ENCODE data around the gene LILRB2. TPM values are rescaled to one million over a fixed set of nuclear protein-coding genes. Genes with fewer than 3 reads are reported as not detected.

The LILRB2 gene
- total RNA-seq, 1 experiment from 2014 or later: not detected

DNA sequence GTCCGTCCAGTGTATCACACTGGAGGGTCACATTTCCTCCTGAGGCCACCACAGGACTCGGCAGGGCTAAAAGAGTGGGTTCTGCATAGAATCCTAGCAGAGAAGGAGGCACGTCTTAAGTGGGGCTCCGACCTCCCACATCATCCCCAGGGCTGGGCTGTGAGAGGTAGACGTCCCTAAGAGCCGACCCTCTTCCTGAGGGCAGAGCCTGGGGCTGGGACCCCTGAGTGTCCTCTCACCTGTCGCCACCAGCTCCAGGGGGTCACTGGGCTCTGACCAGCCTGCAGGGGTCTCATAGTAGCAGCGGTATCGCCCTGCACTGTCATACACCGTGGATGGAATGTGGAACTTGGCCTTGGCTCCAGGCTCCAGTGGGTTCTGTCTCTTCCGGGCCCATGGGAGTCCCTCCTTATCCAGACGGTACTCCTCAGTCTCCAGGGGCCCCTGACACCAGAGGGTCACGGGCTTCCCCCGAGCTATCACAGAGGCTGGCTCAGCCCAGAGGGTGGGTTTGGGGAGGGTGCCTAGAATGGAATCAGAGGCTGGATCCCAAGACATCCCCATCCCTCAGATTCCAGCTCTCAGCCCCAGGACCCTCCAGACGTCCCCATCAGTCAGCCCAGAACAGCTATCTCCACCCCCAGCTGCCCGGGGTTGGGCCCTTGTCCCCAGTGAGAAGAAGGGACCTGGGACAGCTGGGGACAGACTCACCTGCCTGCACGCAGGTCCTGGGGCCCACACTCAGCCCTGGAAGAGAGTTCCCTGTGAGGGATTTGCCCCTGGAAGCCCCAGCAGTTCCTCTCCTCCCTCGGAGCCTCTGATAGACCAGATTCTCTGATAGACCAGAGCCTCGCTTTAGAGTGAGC is 24.4 kb downstream of the LILRB2 start:
- ChIA-PET CTCF (no interaction called here), POLR2A (ENCODE audit: unreplicated experiment) (no interaction called here)
- no peak overlapping the region for H2AFZ ChIP-seq
- H3K9me2 ChIP-seq (ENCODE audit: insufficient read depth): no peaks in the 10 kb centered on the region
- no peak overlapping the region for H3K4me2 ChIP-seq
- no peaks in the 10 kb centered on the region for H3F3A ChIP-seq (ENCODE audit: insufficient read depth, low read depth)
- no peak for DNase-seq
- H3K9me3 ChIP-seq (ENCODE audit: insufficient read depth, low read depth): no peaks in the 10 kb centered on the region
- H4K20me1 ChIP-seq (ENCODE audit: insufficient read depth): no peaks in the 10 kb centered on the region
- H3K79me2 ChIP-seq (ENCODE audit: low read depth): no peaks in the 10 kb centered on the region
- intact Hi-C loops (cut with micrococcal nuclease; ENCODE audit: unreplicated experiment): no loop called here
- H3K27me3 ChIP-seq (ENCODE audit: insufficient read depth, low read depth): peaks cover 95% of the 10 kb centered on the region
- no peaks in the 10 kb centered on the region for H3K4me1 ChIP-seq (replicated peaks; ENCODE audit: insufficient read depth)
- no peak overlapping the region for H3K4me3 ChIP-seq
- TF ChIP-seq EZH2 (IDR thresholded peaks at IDR 0.05; ENCODE audit: low read depth): no peak
- TF ChIP-seq, protein P1, sequence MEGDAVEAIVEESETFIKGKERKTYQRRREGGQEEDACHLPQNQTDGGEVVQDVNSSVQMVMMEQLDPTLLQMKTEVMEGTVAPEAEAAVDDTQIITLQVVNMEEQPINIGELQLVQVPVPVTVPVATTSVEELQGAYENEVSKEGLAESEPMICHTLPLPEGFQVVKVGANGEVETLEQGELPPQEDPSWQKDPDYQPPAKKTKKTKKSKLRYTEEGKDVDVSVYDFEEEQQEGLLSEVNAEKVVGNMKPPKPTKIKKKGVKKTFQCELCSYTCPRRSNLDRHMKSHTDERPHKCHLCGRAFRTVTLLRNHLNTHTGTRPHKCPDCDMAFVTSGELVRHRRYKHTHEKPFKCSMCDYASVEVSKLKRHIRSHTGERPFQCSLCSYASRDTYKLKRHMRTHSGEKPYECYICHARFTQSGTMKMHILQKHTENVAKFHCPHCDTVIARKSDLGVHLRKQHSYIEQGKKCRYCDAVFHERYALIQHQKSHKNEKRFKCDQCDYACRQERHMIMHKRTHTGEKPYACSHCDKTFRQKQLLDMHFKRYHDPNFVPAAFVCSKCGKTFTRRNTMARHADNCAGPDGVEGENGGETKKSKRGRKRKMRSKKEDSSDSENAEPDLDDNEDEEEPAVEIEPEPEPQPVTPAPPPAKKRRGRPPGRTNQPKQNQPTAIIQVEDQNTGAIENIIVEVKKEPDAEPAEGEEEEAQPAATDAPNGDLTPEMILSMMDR (conservative IDR thresholded peaks at IDR 0.05): no peak
- no peaks in the 10 kb centered on the region for H3K36me3 ChIP-seq (ENCODE audit: low read depth)
- BruUV-seq (replicated peaks): no TSS peak
- H3K27ac ChIP-seq: no peak overlapping the region

DNA sequence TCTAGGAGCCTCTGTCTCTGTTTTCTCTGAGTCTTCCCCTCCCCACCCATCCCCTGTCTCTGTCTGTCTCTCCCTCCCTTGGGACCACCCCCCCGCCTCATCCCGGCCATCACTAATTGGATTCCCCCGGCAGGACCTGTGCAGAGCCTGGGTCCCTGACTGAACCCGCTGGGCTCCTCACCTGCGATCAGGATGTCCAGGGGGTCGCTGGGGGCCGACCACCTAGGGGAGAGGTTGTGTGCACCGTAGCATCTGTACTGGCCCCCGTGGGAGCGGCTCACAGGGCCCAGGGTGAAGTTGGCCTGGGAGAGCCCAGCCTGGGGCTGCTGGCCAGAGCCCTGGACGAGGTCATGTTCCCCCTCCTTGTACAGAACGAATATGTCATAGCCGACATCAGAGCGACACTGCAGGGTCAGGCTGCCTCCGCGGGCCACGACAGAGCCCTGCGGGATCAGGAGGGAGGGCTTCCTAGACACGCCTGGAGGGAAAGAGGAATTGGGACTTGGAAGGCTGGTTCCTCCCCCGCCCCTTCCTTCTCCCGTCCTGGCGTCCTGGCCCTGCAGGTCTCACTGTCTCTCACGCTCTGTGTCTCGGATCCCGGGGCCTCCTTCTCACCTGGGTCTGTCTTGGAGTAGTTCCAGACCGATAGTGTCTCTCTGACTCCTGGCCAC is 25.7 kb downstream of the LILRB2 start:
- TF ChIP-seq, protein P1 (conservative IDR thresholded peaks at IDR 0.05): no peak
- no peak for TF ChIP-seq EZH2 (IDR thresholded peaks at IDR 0.05; ENCODE audit: low read depth)
- intact Hi-C loops (cut with micrococcal nuclease; ENCODE audit: unreplicated experiment): no loop called here
- no TSS peak for BruUV-seq (replicated peaks)
- DNase-seq: no peak
- ChIA-PET CTCF (no interaction called here), POLR2A (ENCODE audit: unreplicated experiment) (no interaction called here)
- H3K27me3 ChIP-seq (ENCODE audit: insufficient read depth, low read depth): peaks cover 89% of the 10 kb centered on the region
- H2AFZ ChIP-seq: no peak overlapping the region
- H3K4me2 ChIP-seq: no peak overlapping the region
- H3K27ac ChIP-seq: no peak overlapping the region
- H3F3A ChIP-seq (ENCODE audit: insufficient read depth, low read depth): no peaks in the 10 kb centered on the region
- H3K79me2 ChIP-seq (ENCODE audit: low read depth): no peaks in the 10 kb centered on the region
- H3K9me2 ChIP-seq (ENCODE audit: insufficient read depth): no peaks in the 10 kb centered on the region
- H3K9me3 ChIP-seq (ENCODE audit: insufficient read depth, low read depth): no peaks in the 10 kb centered on the region
- no peaks in the 10 kb centered on the region for H4K20me1 ChIP-seq (ENCODE audit: insufficient read depth)
- H3K4me1 ChIP-seq (replicated peaks; ENCODE audit: insufficient read depth): no peaks in the 10 kb centered on the region
- H3K36me3 ChIP-seq (ENCODE audit: low read depth): no peaks in the 10 kb centered on the region
- H3K4me3 ChIP-seq: no peak overlapping the region

DNA sequence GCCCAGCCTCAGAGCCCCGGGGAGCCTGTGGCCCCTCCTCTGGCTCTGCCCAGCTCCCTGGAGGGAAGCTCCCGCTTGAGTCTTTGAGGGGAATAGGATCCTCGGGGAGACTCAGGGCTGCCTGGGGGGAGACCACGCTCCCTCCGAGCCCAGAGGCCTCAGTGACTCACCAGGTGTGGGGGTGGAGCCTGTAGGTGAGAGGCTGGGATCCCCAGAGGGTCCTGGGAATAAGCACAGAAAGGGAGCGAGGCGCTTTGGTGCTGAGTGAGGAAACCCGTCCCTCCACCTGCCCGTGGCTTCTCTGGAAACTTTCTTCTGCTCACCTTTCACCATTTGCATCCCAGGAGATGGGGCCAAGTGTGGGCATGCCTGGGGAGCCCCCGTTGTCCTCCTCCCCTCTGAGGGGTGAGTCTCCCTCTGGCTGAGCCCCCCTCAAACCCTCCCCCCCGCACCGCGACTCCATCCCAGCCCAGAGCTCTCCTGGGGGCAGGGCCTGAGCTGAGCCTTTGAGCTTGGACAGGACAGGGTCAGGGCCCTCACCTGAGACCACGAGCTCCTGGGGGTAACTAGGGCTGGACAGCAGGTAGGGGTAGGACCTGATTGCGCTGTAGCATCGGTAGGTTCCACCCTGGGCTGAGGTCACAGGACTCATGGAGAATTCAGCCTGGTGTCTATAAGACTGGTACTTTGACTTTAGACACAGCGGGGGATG is 26.6 kb downstream of the LILRB2 start:
- ChIA-PET CTCF (no interaction called here), POLR2A (ENCODE audit: unreplicated experiment) (interaction anchor here (0.7 kb wide), 1 partner anchor 661 kb away, joined by 3 read pairs; no protein-coding TSS in a partner anchor)
- intact Hi-C loops (cut with micrococcal nuclease; ENCODE audit: unreplicated experiment): no loop called here
- H3K27ac ChIP-seq: no peak overlapping the region
- H3K9me2 ChIP-seq (ENCODE audit: insufficient read depth): no peaks in the 10 kb centered on the region
- H3K79me2 ChIP-seq (ENCODE audit: low read depth): no peaks in the 10 kb centered on the region
- no peaks in the 10 kb centered on the region for H3K36me3 ChIP-seq (ENCODE audit: low read depth)
- H3K4me1 ChIP-seq (replicated peaks; ENCODE audit: insufficient read depth): no peaks in the 10 kb centered on the region
- TF ChIP-seq, protein P1 (conservative IDR thresholded peaks at IDR 0.05): no peak
- peak; percentile 78; the same call in 1 of the 2 replicates for TF ChIP-seq EZH2 (IDR thresholded peaks at IDR 0.05; ENCODE audit: low read depth)
- H3K4me2 ChIP-seq: no peak overlapping the region
- no peak overlapping the region for H2AFZ ChIP-seq
- no peak for DNase-seq
- H3K4me3 ChIP-seq: no peak overlapping the region
- no peaks in the 10 kb centered on the region for H3K9me3 ChIP-seq (ENCODE audit: insufficient read depth, low read depth)
- no peaks in the 10 kb centered on the region for H3F3A ChIP-seq (ENCODE audit: insufficient read depth, low read depth)
- no peaks in the 10 kb centered on the region for H4K20me1 ChIP-seq (ENCODE audit: insufficient read depth)
- H3K27me3 ChIP-seq (ENCODE audit: insufficient read depth, low read depth): peaks cover 89% of the 10 kb centered on the region
- BruUV-seq (replicated peaks): no TSS peak
